NCI-H345 treated with DMSO at 0.1 percent for 48 hours (cell line): ENCODE measurements around the gene KLHL3.
"Not testable (repeated sequence)": the region's sequence is repeated elsewhere in the genome, so short reads cannot be mapped to it uniquely, and the experiment has no call there.

Source experiments
- DNase-seq: peaks from one replicate; lab custom pipeline; 2025; ENCODE audit not compliant: unreplicated experiment; lab: John Stamatoyannopoulos, UW

Gene KLHL3, protein sequence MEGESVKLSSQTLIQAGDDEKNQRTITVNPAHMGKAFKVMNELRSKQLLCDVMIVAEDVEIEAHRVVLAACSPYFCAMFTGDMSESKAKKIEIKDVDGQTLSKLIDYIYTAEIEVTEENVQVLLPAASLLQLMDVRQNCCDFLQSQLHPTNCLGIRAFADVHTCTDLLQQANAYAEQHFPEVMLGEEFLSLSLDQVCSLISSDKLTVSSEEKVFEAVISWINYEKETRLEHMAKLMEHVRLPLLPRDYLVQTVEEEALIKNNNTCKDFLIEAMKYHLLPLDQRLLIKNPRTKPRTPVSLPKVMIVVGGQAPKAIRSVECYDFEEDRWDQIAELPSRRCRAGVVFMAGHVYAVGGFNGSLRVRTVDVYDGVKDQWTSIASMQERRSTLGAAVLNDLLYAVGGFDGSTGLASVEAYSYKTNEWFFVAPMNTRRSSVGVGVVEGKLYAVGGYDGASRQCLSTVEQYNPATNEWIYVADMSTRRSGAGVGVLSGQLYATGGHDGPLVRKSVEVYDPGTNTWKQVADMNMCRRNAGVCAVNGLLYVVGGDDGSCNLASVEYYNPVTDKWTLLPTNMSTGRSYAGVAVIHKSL

DNA sequence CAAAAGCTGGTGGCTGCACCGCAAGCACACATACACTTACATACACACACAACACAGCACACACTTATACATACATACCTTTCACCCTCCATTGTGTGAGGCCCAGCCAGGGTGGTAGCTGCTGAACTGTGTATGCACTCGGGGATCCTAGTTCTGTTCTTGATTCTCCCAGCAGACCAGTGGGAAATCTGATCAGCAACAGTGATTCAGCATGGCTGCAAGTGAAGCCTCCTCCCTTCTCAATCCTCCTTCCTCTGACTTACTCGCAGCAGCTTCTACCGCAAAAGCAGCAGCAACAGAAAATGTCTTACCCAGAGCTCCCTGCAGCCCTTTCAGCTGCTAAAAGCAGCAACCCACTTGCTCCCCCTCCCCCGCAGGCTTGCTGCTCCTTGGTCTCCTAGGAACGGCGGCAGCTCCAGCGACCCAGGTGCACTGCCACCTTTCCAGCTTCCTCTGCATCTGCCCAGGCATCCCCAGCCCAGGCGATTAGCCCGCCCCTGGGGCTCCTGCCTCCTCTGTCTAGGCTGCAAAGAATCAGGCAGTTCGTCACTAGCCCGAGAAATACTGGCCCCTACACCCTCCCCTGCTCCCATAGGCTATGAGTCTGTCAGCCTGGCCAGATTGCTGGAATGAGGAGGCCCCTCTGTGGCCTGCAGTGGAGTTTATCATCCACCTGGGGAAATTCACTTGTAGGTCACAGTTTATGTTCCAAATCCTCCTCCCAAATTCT, at the start of gene KLHL3:
TSS of gene KLHL3 (minus strand) at position 535 of the 730 bp plus-strand sequence. CDS start at position 92, 443 bp downstream.
- DNase-seq = peak; percentile 73

- no peak for DNase-seq
Measured at GRCh38 chr5:137782984-137783536, 47.2 kb upstream of the KLHL3 start.

DNA sequence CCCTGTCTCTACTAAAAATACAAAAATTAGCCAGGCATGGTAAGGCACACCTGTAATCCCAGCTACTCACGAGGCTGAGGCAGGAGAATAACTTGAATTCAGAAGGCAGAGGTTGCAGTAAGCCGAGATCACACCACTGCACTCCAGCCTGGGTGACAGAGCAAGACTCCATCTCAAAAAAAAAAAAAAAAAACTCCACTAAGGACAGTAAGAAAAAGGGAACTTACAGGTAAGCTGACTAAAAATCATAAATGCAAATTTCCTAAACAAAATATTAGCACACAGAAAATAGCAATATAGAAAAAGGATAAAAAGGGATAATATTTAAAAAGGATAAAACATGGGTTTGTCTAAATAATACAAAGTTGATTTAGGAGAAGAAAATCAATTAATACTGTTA, 46.2 kb upstream of the KLHL3 start:
- no peak for DNase-seq

- DNase-seq = peak; percentile 5
Measured at GRCh38 chr5:137778772-137779564, 43.1 kb upstream of the KLHL3 start.

GRCh38 chr5:137767937-137768336, 32.0 kb upstream of the KLHL3 start:
- DNase-seq = not testable (repeated sequence)

DNA sequence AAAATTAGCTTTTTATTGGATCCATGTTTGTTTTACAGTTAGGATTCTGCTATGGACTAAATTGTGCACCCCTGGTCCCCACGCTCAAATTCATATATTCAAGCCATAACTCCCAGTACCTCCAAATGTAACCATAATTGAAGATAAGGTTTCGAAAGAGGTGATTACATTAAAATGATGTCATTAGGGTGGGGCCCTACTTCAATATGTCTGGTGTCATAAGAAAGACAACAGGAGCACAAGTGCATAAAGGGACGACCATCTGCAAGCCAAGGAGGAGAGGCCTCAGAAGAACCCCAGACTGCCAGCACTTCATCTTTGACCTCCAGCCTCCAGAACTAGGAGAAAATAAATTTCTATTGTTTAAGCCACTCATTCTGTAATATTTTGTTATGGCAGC, 25.7 kb upstream of the KLHL3 start:
- DNase-seq = no peak

- DNase-seq = no peak
Measured at GRCh38 chr5:137760719-137761516, 25.0 kb upstream of the KLHL3 start.

DNA sequence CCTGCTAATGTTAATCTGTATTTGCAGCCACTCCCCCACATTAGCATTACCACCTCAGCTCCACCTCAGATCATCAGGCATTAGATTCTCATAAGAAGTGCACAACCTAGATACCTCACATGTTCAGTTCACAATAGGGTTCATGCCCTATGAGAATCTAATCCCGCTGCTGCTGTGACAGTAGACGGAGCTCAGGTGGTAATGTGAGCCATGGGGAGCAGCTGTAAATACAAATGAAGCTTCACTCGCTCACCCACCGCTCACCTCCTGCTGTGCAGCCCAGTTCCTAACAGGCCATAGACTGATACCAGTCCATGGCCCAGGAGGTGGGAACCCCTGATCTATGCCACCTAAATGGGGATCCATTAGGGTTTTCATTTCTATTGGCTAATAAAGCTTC, 24.4 kb upstream of the KLHL3 start:
- no peak for DNase-seq

DNA sequence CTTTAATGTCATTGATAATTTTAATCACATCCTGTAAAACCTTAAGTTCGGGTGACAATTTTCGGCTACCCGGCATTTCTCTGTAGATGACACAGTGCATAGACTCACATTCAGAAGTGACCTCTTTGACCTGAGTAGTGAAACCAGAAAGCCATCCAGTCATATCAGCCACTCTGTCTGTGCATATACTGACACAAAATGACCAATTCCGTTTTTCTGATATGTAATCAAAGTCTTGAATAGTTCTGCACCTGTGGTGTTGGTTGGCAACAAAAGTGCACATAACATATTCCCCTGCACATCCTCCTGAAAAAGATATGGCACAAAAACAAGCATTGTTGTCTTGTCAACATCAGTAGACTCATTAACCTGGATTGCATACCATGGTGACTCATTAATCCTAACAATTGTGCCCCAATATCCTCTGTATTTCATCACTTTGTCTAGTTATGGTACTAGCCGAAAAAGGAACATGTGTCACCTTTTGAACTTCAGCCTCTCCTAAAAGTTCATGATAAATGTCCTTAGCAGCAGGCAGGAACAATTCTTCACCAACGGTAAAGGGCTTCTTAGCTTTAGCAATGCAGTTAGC, 22.9 kb upstream of the KLHL3 start:
- no peak for DNase-seq

DNA sequence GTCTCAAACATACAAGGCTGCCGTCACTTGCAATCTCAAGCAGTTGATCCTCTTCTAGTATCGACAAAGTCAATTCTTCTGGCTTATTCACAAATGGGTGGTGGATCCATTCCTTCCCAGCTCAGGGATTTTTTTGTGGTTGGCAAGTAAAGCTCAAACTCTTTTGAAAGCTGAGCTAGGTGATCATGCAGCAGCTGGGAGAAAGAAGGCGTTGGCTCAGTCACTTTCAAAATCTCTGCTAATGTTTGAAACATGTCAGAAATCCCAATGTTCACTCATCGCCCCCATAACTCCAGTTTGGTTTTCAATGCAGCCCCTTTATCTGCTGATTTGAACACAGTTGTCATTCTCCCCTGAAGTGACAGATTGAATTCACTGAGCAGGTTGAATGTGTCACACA, 22.2 kb upstream of the KLHL3 start:
- DNase-seq = no peak

- DNase-seq = no peak
Measured at GRCh38 chr5:137757634-137758033, 21.7 kb upstream of the KLHL3 start.

DNA sequence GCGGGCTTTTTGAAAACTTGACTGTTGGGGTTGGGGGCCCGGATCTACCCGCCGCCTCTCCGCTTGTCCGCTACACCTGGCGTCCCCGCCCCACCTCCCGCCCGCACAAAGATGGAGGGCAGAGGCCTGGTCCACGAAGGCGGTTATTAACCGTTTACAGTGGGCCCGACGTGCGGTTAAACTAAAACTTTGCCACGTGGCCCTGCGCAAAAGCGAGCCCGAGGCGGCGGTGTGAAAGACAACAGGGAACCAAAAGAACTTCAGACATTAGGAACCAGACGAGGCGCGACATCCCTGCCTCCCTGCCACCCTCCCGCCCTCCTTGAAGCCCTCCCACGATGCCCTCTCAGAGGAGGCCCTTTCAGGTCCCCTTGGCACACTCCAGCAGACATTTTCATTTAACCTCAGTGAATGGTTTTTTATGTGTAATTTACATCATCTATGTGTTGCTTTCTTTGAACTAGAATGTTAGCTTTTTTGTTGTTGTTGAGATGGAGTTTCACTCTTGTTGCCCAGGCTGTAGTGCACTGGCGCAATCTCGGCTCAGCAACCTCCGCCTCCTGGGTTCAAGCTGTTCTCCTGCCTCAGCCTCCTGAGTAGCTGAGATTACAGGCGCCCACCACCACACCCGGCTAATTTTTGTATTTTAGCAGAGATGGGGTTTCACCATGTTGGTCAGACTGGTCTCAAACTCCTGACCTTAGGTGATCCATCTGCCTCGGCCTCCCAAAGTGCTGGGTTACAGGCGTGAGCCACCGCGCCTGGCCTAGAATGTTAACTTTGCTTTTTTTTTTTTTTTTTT, 19.3 kb upstream of the KLHL3 start:
- no peak for DNase-seq

GRCh38 chr5:137754188-137754960, 18.5 kb upstream of the KLHL3 start, which contains the start of gene HNRNPA0:
HNRNPA0 (minus strand) TSS chr5:137754363; CDS start chr5:137754066, 297 bp downstream.
- peak; percentile 94 for DNase-seq

- DNase-seq = no peak
Measured at GRCh38 chr5:137753691-137754187, 17.9 kb upstream of the KLHL3 start.

DNA sequence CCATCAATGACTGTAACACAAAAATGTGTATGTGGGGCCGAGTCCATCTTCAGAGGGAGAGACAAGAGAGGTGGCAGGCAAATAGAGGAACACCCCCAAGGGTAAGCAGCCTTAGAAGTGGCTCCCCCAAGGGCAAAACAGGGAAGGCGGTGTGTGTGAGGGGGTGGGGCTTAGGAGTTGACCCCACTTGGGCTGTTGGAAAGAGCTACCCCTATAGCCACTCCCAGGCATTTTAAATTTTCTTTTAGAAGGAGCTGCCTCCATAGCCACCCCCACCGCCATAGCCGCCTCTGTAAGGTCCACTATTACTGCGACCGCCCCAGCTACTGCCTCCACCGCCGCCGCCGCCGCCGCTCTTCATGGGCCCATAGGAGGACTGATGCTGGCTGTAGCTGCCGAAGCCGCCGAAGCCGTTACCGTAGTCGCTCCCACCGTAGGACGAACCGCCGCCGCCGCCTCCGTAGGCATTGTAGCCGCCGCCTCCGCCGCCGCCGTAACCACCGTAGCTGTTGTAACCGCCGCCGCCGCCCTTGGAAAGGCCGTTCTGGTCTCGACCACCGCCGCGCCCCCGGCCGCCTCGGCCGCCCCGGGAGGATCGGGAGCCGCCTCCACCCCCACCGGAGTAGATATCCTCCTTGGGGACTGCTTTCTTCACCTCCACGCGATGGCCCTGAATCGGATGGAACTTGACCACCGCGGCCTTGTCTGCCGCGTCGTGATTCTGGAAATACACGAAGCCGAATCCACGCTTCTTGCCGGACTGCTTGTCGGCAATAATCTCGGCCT, 17.2 kb upstream of the KLHL3 start:
- no peak for DNase-seq

- DNase-seq = peak; percentile 64
Measured at GRCh38 chr5:137751869-137752491, 16.1 kb upstream of the KLHL3 start.

- DNase-seq = no peak
Measured at GRCh38 chr5:137750436-137750835, 14.5 kb upstream of the KLHL3 start.
